ENCODE data around the gene USP32.

USP32 gene

DNA sequence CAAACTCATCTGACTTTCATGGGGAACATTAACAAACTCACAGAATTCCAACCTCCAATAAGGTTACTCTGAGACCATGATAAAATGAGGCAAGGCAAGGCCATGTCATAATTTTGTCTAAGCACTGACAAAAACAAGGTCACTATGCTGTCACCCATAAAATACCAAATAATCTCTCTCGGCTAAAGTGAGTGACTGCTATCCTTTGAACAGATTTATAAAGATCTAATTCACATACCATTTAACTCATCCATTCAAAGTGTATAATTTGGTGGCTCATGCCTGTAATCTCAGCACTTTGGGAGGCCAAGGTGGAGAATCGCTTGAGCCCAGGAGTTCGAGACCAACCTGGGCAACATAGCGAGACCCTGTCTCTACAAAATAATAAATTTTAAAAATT, 262.8 kb downstream of the USP32 start:
- DNase-seq (ENCODE audit: low spot score), result no peak

All from Ammon's horn (tissue), 1 donor.